ENCODE data around the gene IMMP2L.
"Not testable (repeated sequence)": the region's sequence is repeated elsewhere in the genome, so short reads cannot be mapped to it uniquely, and the experiment has no call there.

Gene IMMP2L

GRCh38 chr7:111261496-111261895 is 300.8 kb downstream of the IMMP2L start:
- H3K4me3 ChIP-seq (ENCODE audit: control insufficient read depth, low read depth, low read length) = no peak overlapping the region

GRCh38 chr7:111259991-111260390 is 302.3 kb downstream of the IMMP2L start:
- no peak for TF ChIP-seq CTCF (conservative IDR thresholded peaks at IDR 0.05; ENCODE audit: control insufficient read depth, insufficient read depth, low read depth, low read length)
- no peak overlapping the region for H3K4me3 ChIP-seq (ENCODE audit: control insufficient read depth, low read depth, low read length)
- DNase-seq (ENCODE audit: low read depth) = no peak

More at GRCh38 chr7:111261496-111261895, 300.8 kb downstream of the IMMP2L start:
- DNase-seq (ENCODE audit: low read depth) = no peak
- TF ChIP-seq CTCF (conservative IDR thresholded peaks at IDR 0.05; ENCODE audit: control insufficient read depth, insufficient read depth, low read depth, low read length) = no peak

GRCh38 chr7:111256391-111256790 is 305.9 kb downstream of the IMMP2L start:
- no peak overlapping the region for H3K4me3 ChIP-seq (ENCODE audit: control insufficient read depth, low read depth, low read length)
- no peak for DNase-seq (ENCODE audit: low read depth)

GRCh38 chr7:111255576-111255975 is 306.7 kb downstream of the IMMP2L start:
- peak; percentile 20 for DNase-seq (ENCODE audit: low read depth)
- TF ChIP-seq CTCF (conservative IDR thresholded peaks at IDR 0.05; ENCODE audit: control insufficient read depth, insufficient read depth, low read depth, low read length) = no peak
- H3K4me3 ChIP-seq (ENCODE audit: control insufficient read depth, low read depth, low read length) = no peak overlapping the region

More at GRCh38 chr7:111256391-111256790, 305.9 kb downstream of the IMMP2L start:
- TF ChIP-seq CTCF (conservative IDR thresholded peaks at IDR 0.05; ENCODE audit: control insufficient read depth, insufficient read depth, low read depth, low read length) = no peak

GRCh38 chr7:111251365-111251764 is 310.9 kb downstream of the IMMP2L start:
- DNase-seq (ENCODE audit: low read depth); H3K4me3 ChIP-seq (ENCODE audit: control insufficient read depth, low read depth, low read length): not testable (repeated sequence)

GRCh38 chr7:111249807-111250206 is 312.5 kb downstream of the IMMP2L start:
- DNase-seq (ENCODE audit: low read depth); H3K4me3 ChIP-seq (ENCODE audit: control insufficient read depth, low read depth, low read length): not testable (repeated sequence)

- no peak for DNase-seq (ENCODE audit: low read depth)
- no peak for TF ChIP-seq CTCF (conservative IDR thresholded peaks at IDR 0.05; ENCODE audit: control insufficient read depth, insufficient read depth, low read depth, low read length)
- H3K4me3 ChIP-seq (ENCODE audit: control insufficient read depth, low read depth, low read length) = no peak overlapping the region
Observed at GRCh38 chr7:111242141-111242755, 320.0 kb downstream of the IMMP2L start.

GRCh38 chr7:111240371-111240770 is 321.9 kb downstream of the IMMP2L start:
- H3K4me3 ChIP-seq (ENCODE audit: control insufficient read depth, low read depth, low read length) = no peak overlapping the region
- TF ChIP-seq CTCF (conservative IDR thresholded peaks at IDR 0.05; ENCODE audit: control insufficient read depth, insufficient read depth, low read depth, low read length) = no peak
- DNase-seq (ENCODE audit: low read depth) = no peak
